Placental pericyte (primary cell): ENCODE data around the gene CD63. TPM values are rescaled to one million over a fixed set of nuclear protein-coding genes. Genes with fewer than 3 reads are reported as not detected.

Experiments
- small RNA-seq: library from RNA; depleted of rRNA; stranded (forward); fragments of <200 nt; gene quantifications from one replicate; pipeline ENCODE3, GENCODE V24; 2012; ENCODE audit warnings: low replicate concordance
- total RNA-seq: library from RNA; depleted of rRNA; stranded (reverse); fragments of >200 nt; gene quantifications from 2 replicates; pipeline ENCODE4 v1.2.3, GENCODE V29; 2012

Gene CD63, protein sequence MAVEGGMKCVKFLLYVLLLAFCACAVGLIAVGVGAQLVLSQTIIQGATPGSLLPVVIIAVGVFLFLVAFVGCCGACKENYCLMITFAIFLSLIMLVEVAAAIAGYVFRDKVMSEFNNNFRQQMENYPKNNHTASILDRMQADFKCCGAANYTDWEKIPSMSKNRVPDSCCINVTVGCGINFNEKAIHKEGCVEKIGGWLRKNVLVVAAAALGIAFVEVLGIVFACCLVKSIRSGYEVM
- total RNA-seq: 942 and 1,516 TPM in 2 replicates

DNA sequence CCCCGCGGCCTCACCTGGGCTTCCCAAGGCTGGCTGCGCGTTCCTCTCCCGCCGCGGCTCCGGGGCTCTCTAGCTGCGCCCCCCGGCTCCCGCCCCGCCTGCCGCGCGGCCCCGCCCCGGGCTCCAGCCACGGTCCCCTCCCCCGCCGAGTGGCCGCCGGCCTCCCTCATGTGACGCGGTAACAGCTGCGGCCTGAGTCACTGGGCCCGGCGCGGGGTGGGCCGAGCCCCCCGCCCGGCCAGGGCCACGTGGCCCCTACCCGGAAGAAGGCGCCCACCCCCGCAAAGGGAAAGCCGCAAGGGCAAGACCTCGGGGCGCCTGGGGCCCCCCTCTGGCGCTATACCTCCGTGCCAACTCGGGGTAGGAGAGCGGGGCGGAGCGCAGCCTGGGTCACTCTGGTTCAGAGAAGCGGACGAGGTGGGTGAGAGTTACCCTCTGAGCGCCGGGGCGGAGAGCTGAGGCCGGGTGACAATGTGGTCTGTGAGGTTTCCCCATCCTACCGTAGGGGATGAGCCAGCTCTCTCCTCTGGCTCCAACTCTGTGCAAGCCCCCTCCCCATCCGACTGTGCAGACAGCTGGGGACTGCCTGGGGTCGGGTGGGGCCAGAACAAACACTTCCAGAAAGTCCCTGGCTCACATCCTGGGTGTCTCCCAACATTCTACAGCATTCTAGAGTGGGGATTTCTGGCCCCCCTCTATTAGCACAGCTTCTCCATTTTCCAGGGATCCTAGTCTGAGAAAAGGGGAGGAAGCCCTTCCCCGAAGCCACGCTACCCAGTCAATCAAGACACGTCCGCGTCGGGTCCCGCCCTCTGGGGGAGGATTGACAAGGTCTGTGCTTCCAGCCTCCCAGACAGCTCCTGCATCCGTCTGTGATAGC, at the start of gene CD63:
Gene CD63 (minus strand): TSS at position 71 of the 880 bp plus-strand sequence. CDS start 668 bp downstream, outside the sequence.

DNA sequence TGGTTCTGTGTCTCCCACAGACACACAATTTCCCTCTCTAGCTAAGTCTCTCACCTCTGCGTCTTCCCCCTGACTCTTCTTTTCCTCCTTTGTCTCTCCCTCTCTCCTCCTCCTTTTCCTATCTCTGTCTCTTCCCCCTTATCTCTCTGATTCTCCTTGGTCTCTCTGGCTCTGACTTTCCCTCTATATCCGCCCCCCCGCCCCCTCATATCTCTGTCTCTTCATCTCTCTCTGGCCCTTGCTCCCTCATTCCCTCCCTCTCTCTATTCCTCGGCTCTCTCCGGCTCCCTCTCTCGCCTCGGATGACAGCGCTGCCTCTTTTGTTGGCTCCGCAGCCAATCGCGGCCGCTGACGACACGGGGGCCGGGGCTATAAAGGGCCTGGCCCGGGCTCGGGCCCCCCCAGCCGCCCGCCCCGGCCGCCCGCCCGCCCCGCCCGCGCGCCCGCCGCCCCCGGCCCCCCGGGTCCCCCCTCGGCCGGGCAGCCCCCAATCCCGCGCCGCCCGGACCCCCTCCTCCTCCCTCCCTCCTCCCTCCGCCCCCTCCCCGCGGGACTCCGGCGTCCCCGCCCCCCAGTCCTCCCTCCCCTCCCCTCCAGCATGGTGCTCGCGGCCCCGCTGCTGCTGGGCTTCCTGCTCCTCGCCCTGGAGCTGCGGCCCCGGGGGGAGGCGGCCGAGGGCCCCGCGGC, 14.1 kb upstream of the CD63 start, which contains the start of gene GDF11:
Gene GDF11 (plus strand): TSS at position 404 of the 687 bp plus-strand sequence. CDS start 195 bp downstream, at position 599.

DNA sequence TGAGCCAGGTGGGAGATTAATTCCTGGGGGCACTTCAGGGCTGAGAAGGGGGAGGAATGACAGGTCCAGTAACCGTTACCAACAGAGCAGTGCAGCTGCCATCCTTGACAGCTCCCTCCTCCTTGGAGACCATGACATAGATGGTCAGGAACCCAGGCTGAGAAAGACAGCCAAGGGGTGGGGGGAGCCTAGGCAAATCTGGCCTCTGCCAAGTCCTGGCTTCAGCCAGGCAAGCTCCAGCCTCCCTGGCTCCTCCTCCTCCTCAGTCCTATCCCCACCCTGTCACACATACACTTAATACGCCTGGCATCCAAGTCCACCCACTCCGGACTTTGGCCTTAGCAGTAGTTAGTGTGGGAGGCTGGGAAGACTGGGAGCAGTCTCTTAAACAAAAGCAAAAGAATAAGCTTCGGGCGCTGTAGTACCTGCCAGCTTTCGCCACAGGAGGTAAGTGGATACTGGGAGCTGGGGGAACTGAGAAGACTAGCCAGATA, 8.7 kb downstream of the CD63 start, which contains the start of gene RDH5:
Gene RDH5 (plus strand): TSS at position 323 of the 494 bp plus-strand sequence. CDS start 792 bp downstream, outside the sequence.

DNA sequence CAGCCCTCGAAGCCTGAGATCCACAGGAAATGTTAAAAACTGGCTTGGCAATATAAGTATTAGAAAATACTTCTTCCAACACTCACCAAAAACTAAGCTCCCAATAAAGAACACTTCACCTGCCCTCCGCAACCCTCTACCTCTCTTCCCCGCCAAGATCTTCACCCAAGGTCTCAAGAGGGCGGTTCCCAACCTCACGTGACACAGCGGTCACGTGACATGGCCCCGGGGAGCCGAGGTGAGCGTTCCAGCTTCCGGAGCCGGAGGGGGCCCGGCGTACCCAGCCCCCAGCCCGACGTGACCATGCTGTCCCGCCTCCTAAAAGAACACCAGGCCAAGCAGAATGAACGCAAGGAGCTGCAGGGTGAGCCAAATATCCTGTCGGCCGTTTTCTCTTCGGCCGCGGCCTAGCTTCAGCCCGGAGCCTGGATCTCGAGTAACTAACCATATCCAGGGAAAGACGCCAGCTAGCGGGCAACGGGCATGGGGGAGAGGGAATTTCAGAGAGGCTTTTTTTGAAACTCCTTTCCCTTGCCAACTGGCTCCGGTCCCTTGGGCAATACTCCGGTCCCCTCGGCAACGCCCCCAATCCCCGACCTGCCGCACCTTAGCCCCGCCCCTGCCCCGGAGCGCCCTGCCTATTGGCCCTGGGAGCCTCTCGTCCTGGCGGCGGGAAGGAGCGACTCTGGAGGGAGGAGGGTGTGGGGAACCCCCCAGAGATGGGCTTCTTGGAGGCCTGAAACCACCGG, 12.8 kb downstream of the CD63 start, which contains the start of gene BLOC1S1:
Gene BLOC1S1 (plus strand): TSS at position 214 of the 749 bp plus-strand sequence. CDS start 6 bp downstream, at position 220.

DNA sequence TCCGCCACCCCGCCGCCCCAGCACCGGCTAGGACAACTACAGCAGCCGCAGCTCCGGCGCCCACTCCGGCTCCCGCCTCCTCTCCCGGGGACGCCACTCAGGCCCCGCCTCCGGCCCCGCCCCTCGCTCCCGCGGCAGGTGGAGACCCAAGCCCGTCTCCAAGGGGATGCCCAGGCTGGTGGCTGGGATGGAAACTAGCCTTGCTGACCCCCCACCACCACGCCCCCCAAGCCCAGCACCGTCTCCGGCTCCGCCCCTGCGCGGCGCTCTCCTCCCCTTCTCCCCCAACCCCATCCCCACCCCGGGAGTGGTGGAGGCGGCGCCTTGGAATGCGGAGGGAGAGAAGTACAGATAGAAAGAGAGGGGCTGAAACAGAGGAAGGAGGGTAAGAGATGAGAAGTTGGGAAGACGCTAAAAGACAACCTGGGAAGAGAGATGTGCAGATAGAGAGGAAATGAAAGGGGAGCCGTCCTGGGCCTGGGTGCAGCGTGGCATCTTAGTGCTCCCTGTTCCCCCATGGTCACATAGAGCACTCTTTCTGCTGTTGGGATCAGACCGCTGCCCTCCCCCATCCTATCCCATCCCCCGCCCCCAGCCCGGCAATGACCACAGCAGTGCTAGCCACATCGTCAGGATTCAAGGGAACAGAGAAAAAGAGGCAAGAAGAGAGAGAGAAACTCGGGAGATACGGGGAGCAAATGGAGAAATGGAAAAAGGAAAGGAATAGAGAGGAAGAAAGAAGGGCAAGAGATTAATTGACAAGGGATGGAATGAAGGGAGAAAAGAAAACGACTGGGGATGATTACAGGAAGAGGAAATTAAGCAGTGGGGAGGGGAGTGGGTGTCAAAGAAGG, 20.7 kb downstream of the CD63 start, which contains the start of gene ITGA7:
Gene ITGA7 (minus strand): TSS at position 64 of the 854 bp plus-strand sequence. CDS start 222 bp downstream, outside the sequence.

Small RNA genes within 50 kb of the gene (small RNA-seq; reads per million reads assigned to genes)
- gene AC009779.1: not detected
- gene RF00017: not detected

Other genes starting within 250 kb of the CD63 start
- gene OR6C68, start 236.6 kb downstream of the CD63 start, total RNA-seq: not detected in 2 replicates
- gene OR6C4, start 179.4 kb downstream of the CD63 start, total RNA-seq: not detected in 2 replicates
- not detected in 2 replicates for gene OR2AP1, start 156.5 kb downstream of the CD63 start, total RNA-seq
- not detected in 2 replicates for gene OR10P1, start 92.1 kb downstream of the CD63 start, total RNA-seq
- under 0.01 and 0.14 TPM in 2 replicates for gene ITGA7, start 21.1 kb downstream of the CD63 start, total RNA-seq
- gene BLOC1S1, start 13.0 kb downstream of the CD63 start, total RNA-seq: 55.7 and 100 TPM in 2 replicates
- gene RDH5, start 8.6 kb downstream of the CD63 start, total RNA-seq: 0.66 and 6.2 TPM in 2 replicates
- 5.3 and 10.6 TPM in 2 replicates for gene GDF11, start 14.1 kb upstream of the CD63 start, total RNA-seq
- 53.3 and 65.9 TPM in 2 replicates for gene SARNP, start 88.7 kb upstream of the CD63 start, total RNA-seq
- gene ORMDL2, start 89.0 kb upstream of the CD63 start, total RNA-seq: 26.3 and 27.8 TPM in 2 replicates
- 35.2 and 56.0 TPM in 2 replicates for gene DNAJC14, start 100.6 kb upstream of the CD63 start, total RNA-seq
- gene MMP19, start 113.9 kb upstream of the CD63 start, total RNA-seq: 9.0 and 11.2 TPM in 2 replicates
- 27.9 and 33.9 TPM in 2 replicates for gene PYM1, start 198.9 kb upstream of the CD63 start, total RNA-seq
- 32.4 and 42.4 TPM in 2 replicates for gene DGKA, start 202.2 kb upstream of the CD63 start, total RNA-seq
- gene PMEL, start 237.0 kb upstream of the CD63 start, total RNA-seq: 0.72 and 0.88 TPM in 2 replicates
- 7.2 and 73.4 TPM in 2 replicates for gene CDK2, start 237.8 kb upstream of the CD63 start, total RNA-seq
- 77.3 and 104 TPM in 2 replicates for gene RAB5B, start 245.1 kb upstream of the CD63 start, total RNA-seq